ENCODE data around the gene SH3YL1. TPM values are rescaled to one million over a fixed set of nuclear protein-coding genes. Genes with fewer than 3 reads are reported as not detected.

SH3YL1 gene
- total RNA-seq, 1 experiment from 2014 or later: 84.7 TPM

- Histone ChIP-seq H2AFZ (no peak overlapping the region), H3K4me3 (no peak overlapping the region), H3K79me2 (ENCODE audit: low read depth) (no peaks in the 10 kb centered on the region), H3F3A (ENCODE audit: insufficient read depth, low read depth) (peaks cover 23% of the 10 kb centered on the region; the same call in 1 of the 2 replicates), H3K9me2 (ENCODE audit: insufficient read depth) (no peaks in the 10 kb centered on the region), H3K4me2 (no peak overlapping the region), H3K9me3 (ENCODE audit: insufficient read depth, low read depth) (peaks cover 18% of the 10 kb centered on the region), H3K36me3 (ENCODE audit: low read depth) (no peaks in the 10 kb centered on the region), H3K4me1 (replicated peaks; ENCODE audit: insufficient read depth) (peaks cover 28% of the 10 kb centered on the region), H4K20me1 (ENCODE audit: insufficient read depth) (no peaks in the 10 kb centered on the region), H3K27ac (no peak overlapping the region), H3K27me3 (ENCODE audit: insufficient read depth, low read depth) (no peaks in the 10 kb centered on the region)
- TF ChIP-seq EZH2 (IDR thresholded peaks at IDR 0.05; ENCODE audit: low read depth): no peak
- TF ChIP-seq CTCF (conservative IDR thresholded peaks at IDR 0.05): no peak
- CTCF ChIA-PET: no interaction called here
- DNase-seq: peak; percentile 18 to 61
- POLR2A ChIA-PET (ENCODE audit: unreplicated experiment): no interaction called here
- intact Hi-C loops (cut with micrococcal nuclease; ENCODE audit: unreplicated experiment): no loop called here
- BruUV-seq (replicated peaks): no TSS peak
Measured at GRCh38 chr2:179886-180285, 83.9 kb downstream of the SH3YL1 start.

GRCh38 chr2:177733-178132 lies 86.1 kb downstream of the SH3YL1 start:
- CTCF ChIA-PET: no interaction called here
- Histone ChIP-seq H3K9me2 (ENCODE audit: insufficient read depth) (no peaks in the 10 kb centered on the region), H3K27ac (peak overlapping the region; percentile 53), H2AFZ (no peak overlapping the region), H3K27me3 (ENCODE audit: insufficient read depth, low read depth) (no peaks in the 10 kb centered on the region), H3K4me2 (peak overlapping the region; percentile 54), H3K79me2 (ENCODE audit: low read depth) (no peaks in the 10 kb centered on the region), H3K9me3 (ENCODE audit: insufficient read depth, low read depth) (peaks cover 3% of the 10 kb centered on the region), H3K4me3 (no peak overlapping the region), H3K4me1 (replicated peaks; ENCODE audit: insufficient read depth) (peaks cover 28% of the 10 kb centered on the region), H3K36me3 (ENCODE audit: low read depth) (no peaks in the 10 kb centered on the region), H4K20me1 (ENCODE audit: insufficient read depth) (no peaks in the 10 kb centered on the region), H3F3A (ENCODE audit: insufficient read depth, low read depth) (peaks cover 27% of the 10 kb centered on the region; the same call in 1 of the 2 replicates)
- BruUV-seq (replicated peaks): no TSS peak
- TF ChIP-seq EZH2 (IDR thresholded peaks at IDR 0.05; ENCODE audit: low read depth): no peak
- no peak for TF ChIP-seq CTCF (conservative IDR thresholded peaks at IDR 0.05)
- intact Hi-C loops (cut with micrococcal nuclease; ENCODE audit: unreplicated experiment): loop anchor here (1.0 kb wide), 1 partner anchor 35 kb away; no protein-coding TSS in a partner anchor
- DNase-seq: peak; percentile 24 to 52
- POLR2A ChIA-PET (ENCODE audit: unreplicated experiment): no interaction called here

- no peaks in the 10 kb centered on the region for H3K9me2 ChIP-seq (ENCODE audit: insufficient read depth)
- H3F3A ChIP-seq (ENCODE audit: insufficient read depth, low read depth): peaks cover 27% of the 10 kb centered on the region; the same call in 1 of the 2 replicates
- H2AFZ ChIP-seq: no peak overlapping the region
- no peaks in the 10 kb centered on the region for H3K79me2 ChIP-seq (ENCODE audit: low read depth)
- no peak overlapping the region for H3K4me3 ChIP-seq
- peak overlapping the region; percentile 54 for H3K4me2 ChIP-seq
- peak overlapping the region; percentile 53 for H3K27ac ChIP-seq
- BruUV-seq (replicated peaks): no TSS peak
- peak; percentile 39 to 97 for DNase-seq
- ChIA-PET POLR2A (ENCODE audit: unreplicated experiment) (interaction anchor here (0.7 kb wide), 3 partner anchors 106 to 134 kb away, joined by 4 to 31 read pairs (median 5); no protein-coding TSS in a partner anchor), CTCF (no interaction called here)
- no peaks in the 10 kb centered on the region for H4K20me1 ChIP-seq (ENCODE audit: insufficient read depth)
- intact Hi-C loops (cut with micrococcal nuclease; ENCODE audit: unreplicated experiment): loop anchor here (1.0 kb wide), 1 partner anchor 35 kb away; no protein-coding TSS in a partner anchor
- H3K36me3 ChIP-seq (ENCODE audit: low read depth): no peaks in the 10 kb centered on the region
- no peaks in the 10 kb centered on the region for H3K27me3 ChIP-seq (ENCODE audit: insufficient read depth, low read depth)
- H3K9me3 ChIP-seq (ENCODE audit: insufficient read depth, low read depth): no peaks in the 10 kb centered on the region
- TF ChIP-seq CTCF (conservative IDR thresholded peaks at IDR 0.05) (no peak), EZH2 (IDR thresholded peaks at IDR 0.05; ENCODE audit: low read depth) (no peak)
- H3K4me1 ChIP-seq (replicated peaks; ENCODE audit: insufficient read depth): peaks cover 28% of the 10 kb centered on the region
Measured at GRCh38 chr2:176917-177316, 86.9 kb downstream of the SH3YL1 start.
